ENCODE results near the gene PCNX2.

DNA sequence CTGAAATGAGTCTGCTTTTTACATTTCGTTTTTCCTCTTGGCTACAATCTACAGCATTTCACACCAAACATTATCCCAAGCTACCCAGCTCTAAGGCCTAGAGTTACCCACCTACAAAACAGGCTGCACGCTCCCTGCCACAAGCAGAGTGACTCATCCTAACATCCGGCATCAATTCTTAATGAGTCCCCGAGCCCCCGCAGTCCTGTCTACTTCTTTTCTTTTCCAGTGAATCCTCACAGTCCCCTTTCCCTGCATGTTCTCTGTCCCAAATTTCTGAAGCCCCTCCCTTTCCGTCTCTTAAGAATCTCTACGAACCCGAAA is 650 bp downstream of the PCNX2 start:
- TF ChIP-seq CTCF (IDR thresholded peaks at IDR 0.05): no peak
- no peak for TF ChIP-seq POLR2A (IDR thresholded peaks at IDR 0.05)
- no peak for TF ChIP-seq POLR2AphosphoS5 (IDR thresholded peaks at IDR 0.05)
- TF ChIP-seq EP300 (IDR thresholded peaks at IDR 0.05): no peak

Data from sigmoid colon (tissue), 4 donors.